GM21526 (cell line): ENCODE data around the gene KCNT1.

ENCODE experiments used
- ATAC-seq: cut with Tn5 transposase; IDR thresholded peaks from one replicate; pipeline ENCODE4 v1.9.1; 2021; ENCODE audit warnings: moderate library complexity; ENCODE audit not compliant: unreplicated experiment, low FRiP score

The KCNT1 gene

GRCh38 chr9:135815830-135816650 is 114.1 kb downstream of the KCNT1 start:
- no peak for ATAC-seq

GRCh38 chr9:135816651-135816970 is 114.6 kb downstream of the KCNT1 start:
- ATAC-seq, result no peak

- ATAC-seq, result no peak
Observed at GRCh38 chr9:135817951-135818717, 116.1 kb downstream of the KCNT1 start.

- no peak for ATAC-seq
Observed at GRCh38 chr9:135818718-135819475, 116.9 kb downstream of the KCNT1 start.

GRCh38 chr9:135819905-135820304 is 117.9 kb downstream of the KCNT1 start:
- no peak for ATAC-seq

GRCh38 chr9:135820661-135821060 is 118.7 kb downstream of the KCNT1 start:
- ATAC-seq, result no peak

GRCh38 chr9:135821116-135821515 is 119.1 kb downstream of the KCNT1 start:
- no peak for ATAC-seq

GRCh38 chr9:135821733-135822373 is 119.9 kb downstream of the KCNT1 start:
- no peak for ATAC-seq

GRCh38 chr9:135822374-135822755 is 120.4 kb downstream of the KCNT1 start:
- no peak for ATAC-seq

GRCh38 chr9:135823036-135823435 is 121.1 kb downstream of the KCNT1 start:
- ATAC-seq, result no peak

GRCh38 chr9:135825435-135826187 is 123.6 kb downstream of the KCNT1 start:
- ATAC-seq, result no peak

- no peak for ATAC-seq
Observed at GRCh38 chr9:135826188-135826545, 124.2 kb downstream of the KCNT1 start.

- ATAC-seq, result no peak
Observed at GRCh38 chr9:135827301-135827700, 125.3 kb downstream of the KCNT1 start.

GRCh38 chr9:135827866-135828580 is 126.0 kb downstream of the KCNT1 start:
- ATAC-seq, result no peak

- ATAC-seq, result no peak
Observed at GRCh38 chr9:135828656-135829055, 126.7 kb downstream of the KCNT1 start.

GRCh38 chr9:135830496-135830895 is 128.5 kb downstream of the KCNT1 start:
- ATAC-seq, result no peak

GRCh38 chr9:135833864-135834263 is 131.9 kb downstream of the KCNT1 start:
- no peak for ATAC-seq

- no peak for ATAC-seq
Observed at GRCh38 chr9:135835131-135835530, 133.1 kb downstream of the KCNT1 start.

GRCh38 chr9:135839516-135839915 is 137.5 kb downstream of the KCNT1 start:
- ATAC-seq, result no peak

GRCh38 chr9:135840107-135840506 is 138.1 kb downstream of the KCNT1 start:
- ATAC-seq, result no peak
